ENCODE results near the gene PRF1. TPM values are rescaled to one million over a fixed set of nuclear protein-coding genes. Genes with fewer than 3 reads are reported as not detected.

The PRF1 gene
- total RNA-seq, 1 experiment from 2014 or later, result 6.4 TPM

GRCh38 chr10:70565556-70566514 lies 36.7 kb downstream of the PRF1 start:
- Histone ChIP-seq H3K27me3 (ENCODE audit: insufficient read depth, low read length) (no peaks in the 10 kb centered on the region), H3K27ac (ENCODE audit: low read depth, low read length) (no peak overlapping the region), H4K20me1 (ENCODE audit: insufficient read depth) (no peaks in the 10 kb centered on the region), H3K4me2 (ENCODE audit: low read length) (no peak overlapping the region), H3K4me1 (ENCODE audit: control insufficient read depth in 1 of 2, insufficient read depth in 2 of 2, low read length in 2 of 2) (peaks cover 0 to 66% of the 10 kb centered on the region in 2 experiments; a peak in 3 of 4 replicates), H3K9me2 (ENCODE audit: insufficient read depth) (no peaks in the 10 kb centered on the region), H3K9ac (ENCODE audit: low read length) (no peak overlapping the region), H3K36me3 (ENCODE audit: control insufficient read depth in 1 of 2, insufficient read depth in 2 of 2, low read length in 2 of 2) (peaks cover 0 to 8% of the 10 kb centered on the region in 2 experiments; a peak in 1 of 4 replicates), H3K79me2 (ENCODE audit: insufficient read depth, low read length) (no peaks in the 10 kb centered on the region), H2AFZ (ENCODE audit: low read depth, low read length, poor library complexity, severe bottlenecking) (no peak overlapping the region), H3K9me3 (ENCODE audit: control insufficient read depth in 1 of 2, insufficient read depth in 1 of 2, low read depth in 1 of 2, low read length in 2 of 2) (no peaks in the 10 kb centered on the region), H3K4me3 (replicated peaks in 1 of 2; ENCODE audit: low read depth in 1 of 2, low read length in 2 of 2) (no peak overlapping the region)
- intact Hi-C loops (cut with micrococcal nuclease), result no loop called here
- ATAC-seq, result no peak
- TF ChIP-seq ATF3 (IDR thresholded peaks at IDR 0.05) (no peak), POLR2AphosphoS5 (IDR thresholded peaks at IDR 0.05; ENCODE audit: low read depth, low read length) (no peak), FOSL1 (IDR thresholded peaks at IDR 0.05; ENCODE audit: low read depth) (no peak), EGR1 (IDR thresholded peaks at IDR 0.05; ENCODE audit: low read depth) (no peak), POLR2A (IDR thresholded peaks at IDR 0.05; ENCODE audit: borderline replicate concordance, extremely low read depth, insufficient read depth, insufficient read length) (no peak), ZNF274 (IDR thresholded peaks at IDR 0.05; ENCODE audit: low read depth, low read length) (no peak), EZH2 (IDR thresholded peaks at IDR 0.05) (no peak), ELF1 (IDR thresholded peaks at IDR 0.05; ENCODE audit: borderline replicate concordance, low read depth) (no peak)
- TF ChIP-seq, protein P1, sequence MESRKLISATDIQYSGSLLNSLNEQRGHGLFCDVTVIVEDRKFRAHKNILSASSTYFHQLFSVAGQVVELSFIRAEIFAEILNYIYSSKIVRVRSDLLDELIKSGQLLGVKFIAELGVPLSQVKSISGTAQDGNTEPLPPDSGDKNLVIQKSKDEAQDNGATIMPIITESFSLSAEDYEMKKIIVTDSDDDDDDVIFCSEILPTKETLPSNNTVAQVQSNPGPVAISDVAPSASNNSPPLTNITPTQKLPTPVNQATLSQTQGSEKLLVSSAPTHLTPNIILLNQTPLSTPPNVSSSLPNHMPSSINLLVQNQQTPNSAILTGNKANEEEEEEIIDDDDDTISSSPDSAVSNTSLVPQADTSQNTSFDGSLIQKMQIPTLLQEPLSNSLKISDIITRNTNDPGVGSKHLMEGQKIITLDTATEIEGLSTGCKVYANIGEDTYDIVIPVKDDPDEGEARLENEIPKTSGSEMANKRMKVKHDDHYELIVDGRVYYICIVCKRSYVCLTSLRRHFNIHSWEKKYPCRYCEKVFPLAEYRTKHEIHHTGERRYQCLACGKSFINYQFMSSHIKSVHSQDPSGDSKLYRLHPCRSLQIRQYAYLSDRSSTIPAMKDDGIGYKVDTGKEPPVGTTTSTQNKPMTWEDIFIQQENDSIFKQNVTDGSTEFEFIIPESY (IDR thresholded peaks at IDR 0.05; ENCODE audit: extremely low read depth, insufficient replicate concordance, low read length), result no peak
- ChIA-PET RAD21 (ENCODE audit: low non-redundant PET in 1 of 2, low total read pairs in 2 of 2, uncharacterized antibody in 2 of 2, unreplicated experiment in 2 of 2) (no interaction called here), CTCF (no interaction called here), POLR2A (interaction anchor here (1.4 kb wide), 1 partner anchor 10 kb away, joined by 4 read pairs; no protein-coding TSS in a partner anchor)
- no peak for DNase-seq (ENCODE audit: low read depth, low spot score)
- no TSS peak for BruUV-seq (replicated peaks)
